HG02852 (cell line): ENCODE data around the gene CREB5.

Experiments
- ATAC-seq: cut with Tn5 transposase; IDR thresholded peaks from one replicate; pipeline ENCODE4 v1.9.1; 2021; ENCODE audit warnings: mild to moderate bottlenecking, moderate library complexity; ENCODE audit not compliant: unreplicated experiment

Gene CREB5

DNA sequence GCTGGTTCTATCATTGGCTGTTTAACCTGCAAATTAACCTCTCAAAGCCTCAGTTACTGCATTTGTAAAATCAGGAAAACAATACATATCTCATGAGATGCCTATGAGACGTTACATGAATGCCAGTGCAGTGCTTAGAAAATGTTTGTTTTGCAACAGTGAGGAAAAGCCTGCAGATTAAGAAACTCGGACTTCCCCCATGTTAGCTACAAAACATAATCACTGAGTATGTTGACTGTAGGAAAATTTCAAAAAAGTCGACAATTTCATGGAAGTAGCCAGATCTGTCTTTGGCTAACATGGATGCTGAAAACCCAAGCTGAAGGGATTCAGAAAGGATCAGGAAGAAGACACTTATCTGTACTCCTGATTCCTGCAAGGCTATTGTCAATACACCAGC, 424.4 kb downstream of the CREB5 start:
- ATAC-seq = no peak

DNA sequence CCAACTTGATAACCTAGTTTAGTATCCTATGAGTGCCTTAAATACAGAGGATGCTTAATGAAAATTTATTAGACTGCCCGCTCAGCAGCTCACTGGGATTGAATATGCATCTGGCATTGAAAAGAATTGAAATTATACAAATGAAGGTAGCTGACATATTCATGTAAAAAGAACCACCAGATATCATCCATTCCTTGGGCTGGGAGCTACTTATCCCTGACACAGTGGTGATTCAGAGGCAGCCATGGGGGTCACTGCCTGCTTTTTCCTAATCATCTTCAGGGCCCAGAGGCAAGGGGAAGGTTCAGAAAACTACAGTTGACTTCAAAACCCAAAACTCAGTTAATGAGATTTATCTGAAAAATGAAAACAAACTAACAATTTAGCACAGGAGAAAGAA, 424.9 kb downstream of the CREB5 start:
- ATAC-seq = no peak

DNA sequence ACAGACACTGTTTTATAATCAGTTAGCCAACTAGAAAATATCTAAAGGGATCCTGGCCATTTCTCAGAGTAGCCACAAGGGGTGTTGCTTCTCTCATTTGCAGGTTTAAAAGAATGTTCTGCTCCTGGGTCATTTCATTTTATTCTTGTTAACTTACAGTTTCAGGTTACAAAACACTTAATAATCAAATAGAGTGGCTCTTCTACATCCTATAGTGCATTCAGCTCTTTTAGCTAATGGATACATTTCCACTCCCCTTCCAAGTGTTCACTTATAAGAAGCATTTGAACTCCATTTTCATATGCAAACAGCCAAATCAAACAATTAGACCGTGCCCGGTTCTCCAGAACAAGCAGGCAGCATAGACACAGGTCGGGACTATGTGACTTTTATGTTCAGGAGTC, 428.3 kb downstream of the CREB5 start:
- no peak for ATAC-seq

DNA sequence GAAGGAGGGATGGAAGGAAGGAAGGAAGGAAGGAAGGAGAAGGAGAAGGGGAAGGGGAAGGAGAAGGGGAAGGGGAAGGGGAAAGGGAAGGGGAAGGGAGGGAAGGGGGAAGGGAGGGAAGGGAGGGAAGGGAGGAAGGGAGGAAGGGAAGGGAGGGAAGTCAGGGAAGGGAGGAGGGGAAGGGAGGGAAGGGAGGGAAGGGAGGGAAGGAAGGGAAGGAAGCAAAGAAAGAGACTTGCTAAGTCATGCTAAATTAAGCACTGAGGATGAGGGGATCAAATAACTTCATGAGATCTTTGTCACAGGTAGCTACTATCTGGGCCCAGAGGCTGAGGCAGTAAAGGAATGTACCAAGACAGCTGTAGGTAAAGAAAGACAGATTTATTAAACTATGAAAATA, 429.4 kb downstream of the CREB5 start:
- no peak for ATAC-seq

DNA sequence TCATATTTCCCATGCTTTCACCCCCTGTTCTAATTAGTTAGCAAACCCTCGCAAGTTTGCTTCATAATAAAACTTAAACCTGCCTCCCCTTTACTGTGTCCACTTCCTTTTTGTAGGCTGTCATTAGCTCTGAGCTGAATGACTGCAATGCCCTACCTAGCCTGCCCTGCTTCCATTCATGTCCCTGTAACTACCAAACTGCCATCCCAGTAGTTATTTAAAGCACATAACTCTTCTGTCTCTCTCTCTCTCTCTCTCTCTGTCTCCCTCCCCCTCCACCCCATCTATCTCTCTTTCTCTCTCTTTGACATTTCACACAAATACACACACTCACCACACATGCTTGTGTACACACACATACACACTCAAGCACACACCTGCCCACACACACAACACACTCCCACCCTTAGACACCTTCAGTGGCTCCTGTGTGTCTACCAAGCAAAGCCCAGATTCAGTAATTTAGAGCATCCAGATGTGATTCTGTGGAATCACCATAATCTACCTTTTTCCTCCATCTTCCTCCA, 430.5 kb downstream of the CREB5 start:
- ATAC-seq = no peak

DNA sequence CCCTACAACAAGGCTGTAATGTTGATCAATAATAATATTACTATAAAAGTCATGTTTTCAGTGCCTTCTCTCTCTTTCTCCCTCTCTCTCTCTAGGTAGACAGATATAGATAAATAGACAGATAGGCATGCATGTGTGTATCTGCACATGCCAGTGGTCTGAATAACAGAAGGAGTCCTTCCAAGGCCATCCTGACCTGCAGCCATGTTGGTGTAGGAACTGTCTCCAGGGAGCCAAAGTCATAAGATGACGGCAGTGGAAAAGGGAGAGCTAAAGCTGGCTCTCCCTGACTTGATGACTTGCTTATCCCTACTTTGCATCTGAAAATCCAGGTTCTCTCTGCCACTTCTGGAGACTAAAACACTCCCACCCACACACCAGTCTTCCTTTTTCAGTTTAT, 432.8 kb downstream of the CREB5 start:
- ATAC-seq = no peak

DNA sequence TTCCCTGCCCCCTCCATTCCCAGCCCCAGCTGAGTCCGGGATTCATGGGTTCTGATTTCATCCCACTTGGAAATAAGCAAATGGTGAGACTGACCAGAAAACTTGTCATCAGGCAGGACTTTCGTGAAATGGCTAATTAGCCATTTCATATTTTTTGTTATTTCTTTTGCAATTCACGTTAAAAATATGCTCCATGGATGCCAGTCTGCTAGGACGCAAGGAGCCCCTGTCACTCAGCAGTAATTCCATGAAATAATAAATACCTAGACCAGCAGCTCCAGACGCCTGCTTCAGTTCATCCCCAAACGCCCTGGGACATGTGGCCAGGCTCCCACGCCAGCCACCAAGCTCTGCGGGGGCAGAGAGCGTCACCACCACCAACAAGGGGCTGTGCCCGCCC, 434.9 kb downstream of the CREB5 start:
- ATAC-seq = no peak

DNA sequence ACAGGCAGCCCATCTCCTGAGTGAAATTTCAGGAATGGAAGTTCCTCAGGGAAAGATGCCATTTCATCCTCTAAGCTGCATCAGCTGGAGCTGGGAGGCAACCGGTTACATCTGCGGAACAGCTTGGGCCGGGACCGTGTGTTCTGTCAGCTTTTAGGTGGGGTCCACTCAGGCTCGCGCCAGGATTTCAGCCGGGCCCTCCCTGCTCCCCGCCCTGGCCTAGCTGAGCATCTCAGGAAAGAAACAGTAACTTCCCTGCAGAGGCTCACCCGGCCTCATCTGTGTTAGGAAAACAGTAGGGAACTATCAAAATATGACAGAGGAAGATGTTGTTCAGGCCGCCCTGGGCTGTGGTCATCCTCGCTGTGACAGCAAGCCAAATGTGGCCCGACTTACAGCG, 435.4 kb downstream of the CREB5 start:
- ATAC-seq = no peak

DNA sequence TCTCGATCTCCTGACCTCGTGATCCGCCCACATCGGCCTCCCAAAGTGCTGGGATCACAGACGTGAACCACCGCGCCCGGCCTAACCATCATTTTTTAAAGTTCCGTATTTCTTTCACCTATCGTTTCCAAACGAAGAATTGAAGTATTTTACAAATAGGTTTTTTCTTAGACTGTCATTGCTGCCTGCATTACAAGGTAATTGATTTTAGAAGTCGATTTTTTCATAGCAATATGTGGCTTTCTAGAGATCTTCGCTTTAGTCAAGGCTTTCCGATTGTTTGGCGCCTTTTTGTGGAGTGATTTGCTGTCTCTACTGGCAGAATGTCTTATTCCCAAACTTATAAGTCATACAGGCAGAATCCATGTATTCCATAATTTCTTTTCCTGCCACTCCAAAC, 436.6 kb downstream of the CREB5 start:
- ATAC-seq = no peak

DNA sequence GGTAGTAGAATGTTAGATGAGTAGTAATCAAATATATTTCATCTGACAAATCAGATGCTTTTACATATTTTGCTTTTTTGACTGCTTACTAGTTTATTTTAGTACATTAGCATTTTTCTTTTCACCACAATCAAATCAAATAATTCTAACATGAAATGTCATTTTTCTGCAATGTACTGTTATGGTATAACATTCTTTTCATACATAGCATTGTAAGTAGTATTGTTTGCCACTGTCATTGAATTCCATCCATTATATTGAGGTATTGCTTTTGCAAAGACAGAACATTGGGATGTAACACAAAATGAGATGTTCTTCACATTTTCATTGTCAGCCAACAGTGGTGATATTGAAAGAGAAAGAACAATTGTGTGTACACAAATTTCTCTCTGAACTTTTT, 438.4 kb downstream of the CREB5 start:
- ATAC-seq = no peak

DNA sequence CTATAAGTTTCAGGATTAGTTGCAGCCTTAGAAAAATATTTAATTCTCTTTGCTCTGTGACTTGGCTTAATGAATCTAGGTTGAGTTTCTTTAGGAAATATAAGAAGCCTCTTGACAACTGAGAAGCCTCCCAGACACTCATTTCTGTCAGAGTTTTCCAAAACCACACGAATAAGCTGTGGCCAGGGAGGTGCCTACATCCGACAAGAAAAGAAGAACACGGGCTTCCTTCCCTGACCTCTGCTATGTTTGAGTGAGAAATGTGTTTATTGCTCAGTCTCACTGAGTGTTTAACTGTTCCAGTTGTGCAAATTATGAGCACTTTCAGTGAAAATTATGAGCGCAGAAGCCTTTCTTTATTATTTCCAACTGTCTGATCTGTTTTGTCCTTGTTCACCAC, 440.8 kb downstream of the CREB5 start:
- no peak for ATAC-seq

DNA sequence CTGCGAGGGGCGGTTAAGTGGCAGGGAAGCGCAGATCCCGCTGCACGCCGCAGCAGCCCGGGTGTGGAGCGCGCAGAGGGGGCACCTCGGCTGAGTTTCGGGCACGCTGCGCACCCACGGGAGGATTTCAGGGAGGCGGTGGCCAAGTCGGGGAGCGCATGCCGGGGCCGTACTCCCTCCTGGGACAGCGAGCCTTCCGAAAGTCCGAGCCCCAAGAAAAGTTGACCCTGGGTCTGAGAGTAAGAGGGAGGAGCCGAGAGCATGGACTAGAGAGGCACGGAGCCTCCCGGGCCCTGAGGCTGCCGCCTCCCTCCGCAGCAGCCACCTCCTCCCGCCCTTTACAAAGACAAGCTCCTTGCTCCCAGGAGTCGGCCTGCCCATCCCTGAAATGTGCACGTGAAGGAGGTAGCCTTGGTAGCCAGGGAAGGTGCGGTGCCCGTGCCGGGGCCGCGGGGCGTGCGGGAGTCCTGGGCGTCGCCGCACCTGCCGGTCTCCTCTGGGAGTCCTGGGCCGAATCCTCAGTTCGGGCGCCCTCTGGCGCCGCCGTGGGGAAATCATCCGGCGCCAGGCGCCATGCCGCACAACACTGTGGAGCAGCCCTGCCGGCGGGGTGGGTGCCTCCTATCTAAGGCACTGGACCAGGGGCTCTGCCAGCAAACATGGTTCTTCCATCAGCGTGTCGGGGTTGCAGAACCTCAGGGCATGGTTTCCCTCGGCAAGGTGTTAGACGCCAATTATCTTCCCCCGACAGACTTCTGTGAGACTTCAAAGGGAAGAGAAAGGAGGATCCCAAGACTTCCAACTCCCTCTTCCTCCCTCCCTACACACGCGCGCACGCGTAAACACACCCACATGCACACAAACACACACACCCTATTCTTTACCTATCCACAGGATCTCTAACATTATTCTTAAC, 441.8 kb downstream of the CREB5 start:
- peak; percentile 98 for ATAC-seq

DNA sequence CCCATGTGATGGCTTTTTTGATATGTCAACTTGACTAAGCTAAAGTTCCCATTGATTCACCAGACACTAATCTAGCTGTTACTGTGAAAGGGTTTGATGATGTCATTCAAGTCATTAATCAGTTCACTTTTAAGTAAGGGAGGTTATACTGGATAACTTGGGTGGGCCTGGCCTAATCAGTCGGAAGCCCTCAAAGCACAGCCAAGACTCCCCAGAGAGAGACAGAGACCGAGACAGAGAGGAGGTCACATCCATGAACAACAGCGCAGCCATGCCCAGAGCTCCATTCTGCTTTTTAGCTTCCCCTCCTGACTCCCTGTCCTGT, 442.4 kb downstream of the CREB5 start:
- no peak for ATAC-seq

DNA sequence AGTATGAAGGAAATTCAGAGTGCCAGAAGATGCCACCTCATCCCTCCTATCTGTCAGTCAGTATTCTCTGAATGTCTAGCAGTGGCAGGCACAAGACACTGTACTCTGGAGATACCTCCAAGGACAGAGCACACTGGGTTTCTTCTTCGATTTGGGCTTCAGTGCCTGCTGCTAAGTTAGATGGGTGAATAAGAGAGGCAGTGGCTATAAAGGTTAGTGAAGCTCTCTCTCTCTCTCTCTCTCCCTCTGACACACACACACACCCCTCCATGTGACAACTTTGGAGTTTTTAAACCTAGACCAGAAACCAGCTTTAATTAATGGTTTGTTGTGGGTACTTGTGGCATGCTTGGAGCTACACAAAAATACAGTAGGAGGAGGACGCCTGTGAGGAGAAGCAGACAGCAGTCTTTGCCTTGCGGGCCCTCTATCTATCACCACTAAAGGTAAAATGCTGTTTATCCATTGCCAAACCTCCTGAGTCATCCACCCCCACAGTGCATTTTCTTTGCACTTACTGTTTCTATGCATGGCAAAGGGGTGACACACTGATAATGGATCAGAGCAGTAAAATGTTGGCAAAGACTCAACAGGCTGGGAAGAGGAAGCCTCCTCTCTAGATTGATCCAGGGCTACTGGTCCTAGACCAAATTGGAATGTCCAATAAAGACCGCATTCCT, 443.4 kb downstream of the CREB5 start:
- ATAC-seq = no peak

DNA sequence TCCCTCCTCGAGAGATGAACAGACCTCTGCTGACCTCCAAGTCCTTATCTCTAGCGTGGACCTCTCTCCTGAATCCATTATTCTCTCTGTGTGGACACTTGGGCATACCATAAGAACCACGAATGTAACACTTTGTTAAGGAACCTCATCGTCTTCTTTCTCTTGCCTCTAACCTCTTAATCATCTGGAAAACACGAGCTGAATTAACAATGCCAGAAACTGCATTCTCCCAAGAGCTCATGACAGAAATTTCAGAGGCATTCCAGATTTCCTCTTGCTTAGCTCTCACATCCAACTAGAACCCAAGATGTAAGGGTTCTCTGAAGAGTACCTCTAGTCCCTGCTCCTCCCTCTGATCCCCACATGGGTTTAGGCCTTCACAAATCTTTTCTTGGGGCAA, 444.3 kb downstream of the CREB5 start:
- no peak for ATAC-seq

DNA sequence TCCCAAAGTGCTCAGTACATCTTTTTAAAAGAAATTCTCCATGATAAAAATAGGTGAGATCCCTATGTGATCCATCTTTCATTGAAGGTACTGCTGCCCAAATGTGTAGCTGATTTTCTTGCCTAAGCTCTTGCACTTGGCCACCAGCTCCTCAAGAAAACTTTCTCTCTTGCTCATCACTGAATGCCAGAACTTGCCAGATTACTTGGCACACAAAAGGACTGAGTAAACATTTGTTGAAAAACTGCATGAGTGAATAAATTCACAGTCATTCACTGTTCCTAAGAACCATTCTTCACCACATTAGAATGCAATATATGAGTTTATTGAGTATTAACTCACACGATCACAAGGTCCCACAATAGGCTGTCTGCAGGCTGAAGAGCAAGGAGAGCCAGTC, 445.9 kb downstream of the CREB5 start:
- no peak for ATAC-seq

DNA sequence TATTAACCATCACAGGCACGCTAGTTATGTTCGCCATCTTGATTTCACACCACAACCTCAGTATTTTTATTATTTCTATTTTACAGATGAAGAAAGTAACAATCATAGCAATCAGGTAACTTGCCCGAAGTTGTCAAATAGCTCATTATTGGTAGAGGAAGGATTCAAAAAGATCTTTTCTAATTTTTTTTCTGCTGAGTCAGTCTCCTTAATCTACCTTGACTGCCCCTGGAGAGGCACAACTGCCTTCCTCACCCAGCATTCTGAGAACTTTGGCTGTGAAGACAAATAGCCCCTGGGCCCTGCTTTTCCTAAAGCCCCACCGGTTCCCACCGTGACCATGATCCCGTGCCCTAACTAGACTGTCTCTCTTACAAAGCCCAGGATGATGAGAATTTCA, 446.6 kb downstream of the CREB5 start:
- ATAC-seq = no peak

DNA sequence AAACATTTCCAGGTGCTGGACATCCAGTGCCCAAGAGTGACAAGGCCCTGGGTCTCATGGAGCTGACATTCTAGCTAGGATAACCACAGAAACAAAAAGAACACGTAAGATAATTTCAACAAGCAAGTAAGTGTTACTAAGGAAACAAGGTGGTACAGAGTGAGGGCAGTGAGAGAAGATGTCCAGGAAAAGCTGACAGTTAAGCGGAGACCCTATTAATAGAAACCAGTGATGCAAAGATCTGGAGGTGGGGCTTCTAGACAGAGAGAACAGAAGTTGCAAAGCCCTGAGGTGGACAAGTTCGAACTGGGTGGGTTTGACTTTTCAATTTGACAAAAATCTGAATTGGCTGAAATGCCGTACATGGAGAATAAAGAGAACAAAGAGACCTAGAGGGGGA, 449.5 kb downstream of the CREB5 start:
- no peak for ATAC-seq

DNA sequence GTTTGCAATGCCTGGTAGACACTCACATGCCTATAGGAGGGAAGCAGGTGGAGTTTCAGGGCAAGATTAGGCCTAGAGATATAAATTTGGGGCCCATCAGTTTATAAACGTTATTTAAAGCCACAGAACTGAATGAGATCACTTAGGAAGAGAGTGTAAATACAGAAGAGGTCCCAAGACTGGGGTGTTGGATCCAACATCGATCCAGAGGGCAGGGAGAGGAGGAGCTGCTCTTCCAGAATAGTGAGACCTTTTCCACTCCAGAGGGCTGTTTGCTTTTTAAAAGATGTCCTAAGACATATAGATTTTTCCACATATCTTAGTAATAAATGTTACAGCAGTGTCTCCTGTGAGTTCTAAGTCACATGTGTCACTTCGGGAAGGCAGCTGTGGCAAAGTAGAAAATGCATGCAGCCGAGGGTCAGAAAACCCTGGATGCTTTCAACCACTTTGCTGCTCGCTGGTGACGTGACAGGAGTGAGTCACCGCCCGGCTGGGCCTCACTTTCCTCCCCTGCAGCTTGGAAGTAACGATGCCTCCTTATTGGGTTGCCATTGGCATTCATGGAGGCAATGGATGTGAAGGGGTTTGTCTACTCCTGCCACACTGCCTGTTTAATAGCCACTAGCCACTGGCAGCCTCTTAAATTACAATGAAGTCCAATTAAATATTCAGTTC, 450.4 kb downstream of the CREB5 start:
- no peak for ATAC-seq

DNA sequence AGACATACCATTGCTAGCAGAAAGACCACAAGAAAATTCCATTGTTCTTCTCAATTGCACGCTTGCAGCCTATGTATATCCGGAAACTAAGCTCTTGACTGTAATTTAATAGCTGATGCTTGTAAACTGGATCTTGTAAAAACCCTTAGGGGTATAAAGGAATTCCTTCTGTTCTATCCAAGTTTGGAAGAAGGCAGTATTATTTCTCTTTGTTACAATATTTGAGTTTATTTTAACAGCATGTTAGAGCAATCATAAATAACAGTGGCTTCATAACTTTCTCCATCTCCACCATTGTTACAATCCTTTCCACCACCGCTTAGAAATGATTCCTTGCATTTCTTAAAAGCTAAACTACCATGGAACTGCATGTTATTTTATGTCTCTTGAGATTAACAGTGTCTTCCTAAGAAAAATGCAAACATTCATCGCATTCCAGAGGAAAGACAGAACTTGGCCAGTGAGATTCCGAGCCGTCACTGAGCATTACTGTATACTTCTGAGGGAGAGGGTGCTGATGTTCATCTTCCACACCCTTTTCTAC, 453.4 kb downstream of the CREB5 start:
- ATAC-seq = no peak

DNA sequence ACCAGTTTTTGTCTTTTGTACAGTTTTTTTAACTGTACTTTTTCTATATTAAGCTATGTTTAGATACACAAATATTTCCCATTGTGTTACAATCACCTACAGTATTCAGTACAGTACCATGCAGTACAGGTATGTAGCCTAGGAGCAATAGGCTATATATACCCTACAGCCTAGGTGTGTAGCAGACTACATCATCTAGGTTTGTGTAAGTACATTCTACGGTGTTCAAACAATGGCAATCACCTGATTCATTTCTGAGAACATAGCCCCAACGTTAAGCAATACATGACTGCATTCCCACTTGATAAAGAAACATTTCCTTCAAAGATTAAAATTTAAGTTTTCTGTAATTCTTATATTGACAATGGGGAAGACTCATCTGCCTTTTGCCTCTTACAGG, 456.4 kb downstream of the CREB5 start:
- no peak for ATAC-seq

DNA sequence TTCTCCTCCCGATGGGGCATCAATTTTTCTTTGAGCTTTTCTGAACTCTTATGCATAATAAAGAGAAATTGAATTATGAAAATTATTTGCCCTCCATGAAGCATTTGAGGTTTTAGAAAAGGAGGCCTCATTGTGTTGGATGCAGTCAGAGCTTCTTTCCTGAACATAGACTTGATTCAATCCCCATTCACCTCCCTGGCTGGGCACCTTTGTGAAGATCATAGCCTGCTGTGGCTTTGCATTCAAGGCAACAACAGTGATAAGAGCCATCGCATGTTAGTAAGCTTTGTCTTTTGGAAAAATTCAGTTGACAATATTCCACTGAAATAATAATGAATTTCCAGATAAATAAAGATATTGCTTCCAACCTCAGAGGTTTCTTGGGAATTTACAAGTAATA, 458.8 kb downstream of the CREB5 start:
- ATAC-seq = no peak
